ENCODE results near the gene UGT1A10.
"Not testable (repeated sequence)": the region's sequence is repeated elsewhere in the genome, so short reads cannot be mapped to it uniquely, and the experiment has no call there.

The UGT1A10 gene

DNA sequence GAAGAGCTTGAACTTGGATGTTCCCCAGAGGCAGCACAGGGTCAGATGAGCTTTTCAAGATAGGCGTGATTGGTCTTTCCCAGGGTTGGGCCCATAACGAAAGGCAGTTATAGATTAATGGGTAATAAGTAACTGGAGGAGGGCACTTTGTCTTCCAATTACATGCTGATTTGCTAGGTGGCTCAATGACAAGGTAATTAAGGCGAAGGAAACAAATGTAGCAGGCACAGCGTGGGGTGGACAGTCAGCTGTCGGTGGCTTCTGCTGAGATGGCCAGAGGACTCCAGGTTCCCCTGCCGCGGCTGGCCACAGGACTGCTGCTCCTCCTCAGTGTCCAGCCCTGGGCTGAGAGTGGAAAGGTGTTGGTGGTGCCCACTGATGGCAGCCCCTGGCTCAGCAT is 82.3 kb downstream of the UGT1A10 start, which contains the start of gene UGT1A4:
Gene UGT1A4, plus strand, starts transcription at position 185 of the 400 bp plus-strand sequence. Its CDS starts 85 bp downstream, at position 270.
- H3K4me3 ChIP-seq (ENCODE audit: low read depth, low read length): no peak within 1 kb of the TSS
- DNase-seq (ENCODE audit: low read depth): no peak

DNA sequence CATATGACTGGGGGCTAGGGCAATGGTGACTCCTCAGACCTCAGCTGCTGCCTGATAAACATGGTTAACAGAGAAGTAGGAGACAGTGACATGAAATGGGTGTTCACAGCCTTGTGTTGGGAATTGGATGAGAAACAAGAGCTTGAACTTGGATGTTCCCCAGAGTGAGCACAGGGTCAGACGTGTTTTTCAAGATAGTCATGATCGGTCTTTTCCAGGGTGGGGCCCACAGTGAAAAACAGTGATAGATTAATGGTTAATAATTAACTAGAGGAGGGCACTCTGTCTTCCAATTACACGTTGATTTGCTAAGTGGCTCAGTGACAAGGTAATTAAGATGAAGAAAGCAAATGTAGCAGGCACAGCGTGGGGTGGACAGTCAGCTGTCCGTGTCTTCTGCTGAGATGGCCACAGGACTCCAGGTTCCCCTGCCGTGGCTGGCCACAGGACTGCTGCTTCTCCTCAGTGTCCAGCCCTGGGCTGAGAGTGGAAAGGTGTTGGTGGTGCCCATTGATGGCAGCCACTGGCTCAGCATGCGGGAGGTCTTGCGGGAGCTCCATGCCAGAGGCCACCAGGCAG is 92.6 kb downstream of the UGT1A10 start, which contains the start of gene UGT1A3:
Gene UGT1A3, plus strand, starts transcription at position 320 of the 579 bp plus-strand sequence. Its CDS starts 85 bp downstream, at position 405.
- no peak for DNase-seq (ENCODE audit: low read depth)
- H3K4me3 ChIP-seq (ENCODE audit: low read depth, low read length): no peak within 1 kb of the TSS

DNA sequence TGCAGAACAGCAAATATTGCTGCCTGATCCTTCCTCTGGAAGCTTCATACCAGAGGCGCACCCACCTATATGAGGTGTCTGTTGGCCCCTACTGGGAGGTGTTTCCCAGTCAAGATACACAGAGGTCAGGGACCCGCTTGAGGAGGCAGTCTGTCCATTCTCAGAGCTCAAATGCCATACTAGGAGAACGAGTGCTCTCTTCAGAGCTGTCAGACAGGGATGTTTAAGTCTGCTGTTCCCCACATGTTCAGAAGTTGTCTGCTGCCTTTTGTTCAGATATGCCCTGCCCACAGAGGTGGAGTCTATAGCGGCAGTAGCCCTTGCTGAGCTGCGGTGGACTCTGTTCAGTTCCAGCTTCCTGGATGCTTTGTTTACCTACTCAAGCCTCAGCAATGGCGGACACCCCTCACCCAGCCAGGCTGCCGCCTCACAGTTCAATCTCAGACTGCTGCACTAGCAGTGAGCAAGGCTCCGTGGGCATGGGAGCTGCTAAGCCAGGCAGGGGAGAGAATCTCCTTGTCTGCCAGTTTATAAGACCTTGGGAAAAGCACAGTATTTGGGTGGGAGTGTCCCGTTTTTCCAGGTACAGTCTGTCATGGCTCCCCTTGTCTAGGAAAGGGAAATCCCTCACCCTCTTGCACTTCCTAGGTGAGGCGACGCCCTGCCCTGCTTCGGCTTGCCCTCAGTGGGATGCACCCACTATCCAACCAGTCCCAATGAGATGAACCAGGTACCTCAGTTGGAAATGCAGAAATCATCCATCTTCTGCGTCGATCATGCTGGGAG is 100.8 kb downstream of the UGT1A10 start:
- not testable (repeated sequence) for DNase-seq (ENCODE audit: low read depth); H3K4me3 ChIP-seq (ENCODE audit: low read depth, low read length)

DNA sequence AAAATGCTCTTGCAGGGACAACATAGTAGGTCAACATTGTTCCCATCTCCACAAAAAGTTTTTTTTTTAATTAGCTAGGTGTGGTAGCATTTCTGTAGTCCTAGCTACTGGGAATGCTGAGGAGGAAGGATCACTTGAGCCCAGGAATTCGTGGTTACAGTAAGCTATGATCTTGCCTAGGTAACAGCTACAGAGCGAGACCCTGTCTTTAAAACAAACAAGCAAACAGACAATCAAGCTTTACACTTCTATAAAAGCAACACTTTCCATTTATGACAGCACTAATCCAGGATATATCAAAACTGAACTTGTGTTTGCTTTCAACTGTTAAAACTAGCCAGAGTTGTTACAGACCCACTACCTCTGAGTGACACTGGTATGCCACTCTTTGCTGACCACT is 104.6 kb downstream of the UGT1A10 start:
- DNase-seq (ENCODE audit: low read depth): no peak

DNA sequence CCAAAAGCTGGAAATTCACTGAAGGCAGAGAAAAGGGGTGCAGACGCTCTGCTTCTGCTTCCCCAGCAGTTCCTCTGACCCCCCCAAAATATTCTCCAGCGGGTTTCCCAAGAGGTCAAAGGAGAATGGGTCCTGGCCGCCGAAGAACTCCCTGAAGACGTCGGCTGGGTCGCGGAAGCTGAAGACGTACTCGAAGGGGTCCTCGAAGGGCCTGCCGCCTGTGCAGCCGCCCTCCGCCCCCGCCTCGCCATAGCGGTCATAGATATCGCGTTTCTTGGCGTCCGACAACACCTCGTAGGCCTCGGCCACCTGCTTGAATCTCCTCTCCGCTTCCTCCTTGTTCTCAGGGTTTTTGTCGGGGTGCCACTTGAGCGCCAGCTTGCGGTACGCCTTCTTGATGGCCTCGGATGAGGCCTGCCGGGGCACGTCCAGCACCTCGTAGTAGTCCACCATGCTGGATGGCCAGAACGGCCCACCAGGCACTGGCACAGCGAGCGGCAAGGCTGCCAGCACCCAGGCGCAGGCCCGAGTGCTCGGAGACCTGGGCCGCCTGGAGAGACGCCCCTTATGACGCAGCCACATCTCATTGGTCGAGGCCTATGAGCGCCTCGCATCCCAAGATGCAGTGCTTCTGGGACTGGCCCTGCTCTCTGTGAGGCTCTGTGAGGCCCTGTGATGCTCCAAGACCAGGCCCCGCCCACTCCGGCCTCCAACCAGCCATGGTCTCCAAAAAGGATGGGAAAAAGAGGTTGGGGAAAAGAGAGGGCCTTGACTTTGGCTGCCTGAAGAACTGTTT is 107.4 kb downstream of the UGT1A10 start:
- H3K4me3 ChIP-seq (ENCODE audit: low read depth, low read length): no peak overlapping the region
- DNase-seq (ENCODE audit: low read depth): no peak

More for the DNA sequence above, 104.6 kb downstream of the UGT1A10 start:
- no peak overlapping the region for H3K4me3 ChIP-seq (ENCODE audit: low read depth, low read length)

DNA sequence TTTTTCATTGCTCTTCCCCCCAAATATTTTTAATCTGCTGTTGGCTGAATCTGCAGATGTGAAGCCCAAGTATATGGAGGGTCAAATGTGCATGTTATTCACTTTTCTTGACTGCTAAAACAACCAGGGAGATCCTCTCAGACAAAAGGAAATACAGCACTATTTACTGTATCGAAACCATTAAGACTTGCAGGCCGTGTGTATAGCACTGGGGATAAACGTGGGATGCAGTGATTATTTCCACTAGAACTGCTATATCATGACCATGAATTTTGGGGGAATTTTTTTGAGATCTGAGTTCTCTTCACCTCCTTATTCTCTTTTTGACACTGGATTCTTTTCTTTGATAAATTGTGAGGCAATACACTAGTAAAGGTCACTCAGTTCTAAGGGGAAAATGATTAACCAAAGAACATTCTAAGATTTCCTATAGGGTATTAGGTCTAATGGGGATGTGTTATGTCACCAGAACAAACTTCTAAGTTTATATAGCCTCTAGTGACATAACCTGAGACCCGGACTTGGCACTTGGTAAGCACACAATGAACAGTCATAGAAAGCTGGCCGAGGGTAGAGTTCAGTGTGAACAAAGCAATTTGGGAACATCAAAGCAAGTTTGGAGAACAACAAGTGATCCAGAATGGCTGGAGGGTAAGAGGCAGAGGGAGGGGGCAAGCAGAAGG is 109.0 kb downstream of the UGT1A10 start:
- DNase-seq (ENCODE audit: low read depth): no peak
- H3K4me3 ChIP-seq (ENCODE audit: low read depth, low read length): no peak overlapping the region

DNA sequence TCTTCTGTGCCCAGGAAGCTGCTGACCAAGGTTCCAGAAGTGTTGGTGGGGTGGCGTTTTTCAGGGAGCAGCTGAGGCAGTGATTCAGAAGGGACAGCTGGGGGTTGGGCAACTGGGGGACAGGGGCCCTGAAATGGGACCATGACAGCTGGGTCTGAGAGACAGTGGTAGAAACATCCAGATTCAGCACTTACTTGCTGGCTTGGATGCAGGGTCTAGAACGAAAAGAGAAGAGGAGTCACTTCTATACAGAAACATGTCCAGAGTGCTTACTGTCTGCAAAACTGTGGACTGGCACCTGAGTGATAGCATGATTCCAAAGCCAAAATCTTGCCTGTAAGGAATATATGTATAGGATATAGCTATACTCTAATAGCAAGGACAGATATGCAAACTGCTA is 109.6 kb downstream of the UGT1A10 start:
- not testable (repeated sequence) for DNase-seq (ENCODE audit: low read depth); H3K4me3 ChIP-seq (ENCODE audit: low read depth, low read length)

DNA sequence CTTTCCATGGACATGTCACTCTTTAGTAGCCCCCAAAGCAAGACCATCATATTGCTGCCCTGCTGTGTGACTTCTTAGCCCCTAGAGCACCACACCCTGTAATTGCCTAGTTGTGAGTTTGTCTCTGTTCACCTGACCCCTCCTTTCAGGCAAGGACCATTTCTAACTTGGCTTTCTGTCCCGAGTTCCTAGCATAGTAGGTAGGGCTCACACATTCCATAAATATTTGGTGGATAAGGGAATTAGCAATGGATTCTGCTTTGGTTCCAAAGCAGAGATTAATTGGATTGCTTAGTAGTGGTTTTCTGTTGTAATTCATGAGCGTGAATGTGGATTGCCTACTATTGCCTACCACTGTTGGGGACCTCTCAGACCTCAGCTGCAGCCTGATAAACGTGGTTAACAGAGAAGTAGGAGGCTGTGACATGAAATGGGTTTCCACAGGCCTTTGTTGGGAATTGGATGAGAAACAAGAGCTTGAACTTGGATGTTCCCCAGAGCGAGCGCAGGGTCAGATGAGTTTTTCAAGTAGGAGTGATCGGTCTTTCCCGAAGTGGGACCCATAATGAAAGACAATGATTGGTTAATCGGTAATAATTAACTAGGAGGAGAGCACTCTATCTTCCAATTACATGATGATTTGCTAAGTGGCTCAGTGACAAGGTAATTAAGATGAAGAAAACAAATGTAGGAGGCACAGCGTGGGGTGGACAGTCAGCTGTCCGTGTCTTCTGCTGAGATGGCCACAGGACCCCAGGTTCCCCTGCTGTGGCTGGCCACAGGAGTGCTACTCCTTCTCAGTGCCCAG is 110.4 kb downstream of the UGT1A10 start:
- no peak overlapping the region for H3K4me3 ChIP-seq (ENCODE audit: low read depth, low read length)
- DNase-seq (ENCODE audit: low read depth): no peak

DNA sequence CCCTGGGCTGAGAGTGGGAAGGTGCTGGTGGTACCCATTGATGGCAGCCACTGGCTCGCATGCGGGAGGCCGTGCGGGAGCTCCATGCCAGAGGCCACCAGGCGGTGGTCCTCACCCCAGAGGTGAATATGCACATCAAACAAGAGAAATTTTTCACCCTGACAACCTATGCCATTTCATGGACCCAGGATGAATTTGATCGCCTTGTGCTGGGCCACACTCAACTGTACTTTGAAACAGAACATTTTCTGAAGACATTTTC is 111.0 kb downstream of the UGT1A10 start:
- no peak for DNase-seq (ENCODE audit: low read depth)
- no peak overlapping the region for H3K4me3 ChIP-seq (ENCODE audit: low read depth, low read length)

DNA sequence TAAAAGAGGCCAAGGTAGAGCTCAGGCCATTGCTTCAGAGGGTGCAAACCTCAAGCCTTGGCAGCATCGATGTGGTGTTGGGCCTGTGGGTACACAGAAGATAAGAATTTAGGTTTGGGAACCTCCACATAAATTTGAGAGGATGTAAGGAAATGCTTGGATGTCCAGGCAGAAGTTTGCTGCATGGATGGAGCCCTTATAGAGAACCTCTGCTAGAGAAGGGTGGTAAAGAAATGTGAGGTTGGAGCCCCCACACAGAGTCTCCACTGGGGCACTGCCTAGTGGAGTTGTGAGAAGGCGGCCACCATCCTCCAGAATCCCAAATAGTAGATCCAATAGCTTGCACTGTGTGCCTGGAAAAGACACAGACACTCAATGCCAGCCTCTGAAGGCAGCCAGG is 114.4 kb downstream of the UGT1A10 start:
- not testable (repeated sequence) for DNase-seq (ENCODE audit: low read depth)

DNA sequence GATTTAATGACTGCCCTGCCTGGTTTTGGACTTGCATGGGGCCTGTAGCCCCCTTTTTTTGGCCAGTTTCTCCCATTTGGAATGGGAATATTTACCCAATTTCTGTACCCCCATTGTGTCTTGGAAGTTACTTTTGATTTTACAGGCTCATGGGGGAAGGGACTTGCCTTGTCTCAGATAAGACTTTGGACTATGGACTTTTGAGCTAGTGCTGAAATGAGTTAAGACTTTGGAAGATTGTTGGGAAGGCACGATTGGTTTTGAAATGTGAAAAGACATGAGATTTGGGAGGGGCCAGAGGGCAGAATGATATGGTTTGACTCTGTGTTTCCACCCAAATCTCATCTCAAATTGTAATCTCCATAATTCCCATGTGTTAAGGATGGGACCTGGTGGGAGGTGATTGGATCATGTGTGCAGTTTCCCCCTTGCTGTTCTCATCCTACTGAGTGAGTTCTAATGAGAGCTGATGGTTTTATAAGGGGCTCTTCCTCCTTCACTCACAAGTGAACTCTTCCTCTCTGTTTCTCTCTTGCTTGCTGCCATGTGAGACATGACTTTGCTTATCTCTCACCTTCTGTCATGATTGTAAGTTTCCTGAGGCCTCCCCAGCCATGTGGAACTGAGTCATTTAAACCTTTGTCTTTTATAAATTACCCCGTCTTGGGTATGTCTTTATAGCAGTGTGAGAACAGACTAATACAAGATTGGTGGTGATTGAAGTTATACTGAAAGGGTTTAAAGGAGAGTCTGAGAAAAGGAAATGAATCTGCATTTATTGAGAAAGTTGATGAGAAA is 115.2 kb downstream of the UGT1A10 start:
- not testable (repeated sequence) for DNase-seq (ENCODE audit: low read depth); H3K4me3 ChIP-seq (ENCODE audit: low read depth, low read length)

More for the DNA sequence above, 114.4 kb downstream of the UGT1A10 start:
- H3K4me3 ChIP-seq (ENCODE audit: low read depth, low read length): not testable (repeated sequence)

DNA sequence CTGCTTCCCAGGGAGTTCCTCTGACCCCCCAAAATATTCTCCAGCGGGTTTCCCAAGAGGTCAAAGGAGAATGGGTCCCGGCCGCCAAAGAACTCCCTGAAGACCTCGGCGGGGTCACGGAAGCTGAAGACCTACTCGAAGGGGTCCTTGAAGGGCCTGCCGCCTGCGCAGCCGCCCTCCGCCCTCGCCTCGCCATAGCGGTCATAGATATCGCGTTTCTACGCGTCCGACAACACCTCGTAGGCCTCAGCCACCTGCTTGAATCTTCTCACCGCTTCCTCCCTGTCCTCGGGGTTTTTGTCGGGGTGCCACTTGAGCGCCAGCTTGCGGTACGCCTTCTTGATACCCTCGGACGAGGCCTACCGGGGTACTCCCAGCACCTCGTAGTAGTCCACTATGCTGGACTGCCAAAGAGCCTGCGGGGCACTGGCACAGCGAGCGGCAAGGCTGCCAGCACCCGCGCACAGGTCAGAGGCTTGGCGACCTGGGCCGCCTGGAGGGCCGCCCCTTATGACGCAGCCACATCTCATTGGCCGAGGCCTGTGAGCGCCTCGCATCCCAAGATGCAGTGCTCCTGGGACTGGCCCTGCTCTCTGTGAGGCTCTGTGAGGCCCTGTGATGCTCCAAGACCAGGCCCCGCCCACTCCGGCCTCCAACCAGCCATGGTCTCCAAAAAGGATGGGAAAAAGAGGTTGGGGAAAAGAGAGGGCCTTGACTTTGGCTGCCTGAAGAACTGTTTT is 118.8 kb downstream of the UGT1A10 start:
- H3K4me3 ChIP-seq (ENCODE audit: low read depth, low read length): no peak overlapping the region
- no peak for DNase-seq (ENCODE audit: low read depth)

DNA sequence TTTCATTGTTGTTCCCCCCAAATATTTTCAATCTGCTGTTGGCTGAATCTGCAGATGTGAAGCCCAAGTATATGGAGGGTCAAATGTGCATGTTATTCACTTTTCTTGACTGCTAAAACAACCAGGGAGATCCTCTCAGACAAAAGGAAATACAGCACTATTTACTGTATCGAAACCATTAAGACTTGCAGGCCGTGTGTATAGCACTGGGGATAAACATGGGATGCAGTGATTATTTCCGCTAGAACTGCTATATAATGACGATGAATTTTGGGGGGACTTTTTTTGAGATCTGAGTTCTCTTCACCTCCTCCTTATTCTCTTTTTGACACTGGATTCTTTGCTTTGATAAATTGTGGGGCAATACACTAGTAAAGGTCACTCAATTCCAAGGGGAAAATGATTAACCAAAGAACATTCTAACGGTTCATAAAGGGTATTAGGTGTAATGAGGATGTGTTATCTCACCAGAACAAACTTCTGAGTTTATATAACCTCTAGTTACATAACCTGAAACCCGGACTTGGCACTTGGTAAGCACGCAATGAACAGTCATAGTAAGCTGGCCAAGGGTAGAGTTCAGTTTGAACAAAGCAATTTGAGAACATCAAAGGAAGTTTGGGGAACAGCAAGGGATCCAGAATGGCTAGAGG is 120.3 kb downstream of the UGT1A10 start:
- no peak for DNase-seq (ENCODE audit: low read depth)

DNA sequence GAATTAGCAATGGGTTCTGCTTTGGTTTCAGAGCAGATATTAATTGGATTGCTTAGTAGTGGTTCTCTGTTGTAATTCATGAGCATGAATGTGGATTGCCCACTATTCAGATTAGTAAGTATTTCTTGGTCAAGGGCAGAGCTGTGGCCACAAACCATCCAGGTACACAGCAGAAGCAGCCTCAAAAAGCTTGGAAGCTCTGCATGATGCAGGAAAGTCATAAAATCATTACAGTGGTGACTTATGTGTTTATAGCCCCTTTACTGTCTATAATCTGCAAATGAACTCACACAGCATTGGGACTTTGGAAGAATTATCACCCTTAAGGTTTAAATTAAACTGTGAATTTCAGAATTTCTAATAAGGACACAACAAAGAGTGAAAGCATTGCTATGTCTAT is 121.9 kb downstream of the UGT1A10 start:
- H3K4me3 ChIP-seq (ENCODE audit: low read depth, low read length): no peak overlapping the region
- no peak for DNase-seq (ENCODE audit: low read depth)

More for the DNA sequence above, 120.3 kb downstream of the UGT1A10 start:
- no peak overlapping the region for H3K4me3 ChIP-seq (ENCODE audit: low read depth, low read length)

DNA sequence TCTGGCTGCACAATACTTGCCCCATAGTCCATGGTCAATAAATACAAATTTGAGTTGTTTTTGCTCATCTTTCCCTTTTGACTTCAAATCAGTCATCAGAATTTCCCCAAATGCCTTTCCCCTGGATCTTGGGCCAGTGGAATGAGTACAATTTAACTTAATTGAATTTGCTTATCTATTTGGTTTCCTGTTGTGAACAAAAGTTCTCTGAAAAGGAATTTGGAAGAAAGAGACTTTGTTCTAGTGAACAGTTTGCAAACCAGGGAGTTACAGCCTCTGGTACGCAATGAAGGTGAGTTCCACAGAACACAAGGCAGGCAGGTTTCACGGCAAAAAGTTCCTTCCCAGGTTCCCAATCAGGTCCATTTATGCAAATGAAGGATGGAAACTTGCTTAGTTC is 122.6 kb downstream of the UGT1A10 start:
- H3K4me3 ChIP-seq (ENCODE audit: low read depth, low read length): no peak overlapping the region
- DNase-seq (ENCODE audit: low read depth): no peak

DNA sequence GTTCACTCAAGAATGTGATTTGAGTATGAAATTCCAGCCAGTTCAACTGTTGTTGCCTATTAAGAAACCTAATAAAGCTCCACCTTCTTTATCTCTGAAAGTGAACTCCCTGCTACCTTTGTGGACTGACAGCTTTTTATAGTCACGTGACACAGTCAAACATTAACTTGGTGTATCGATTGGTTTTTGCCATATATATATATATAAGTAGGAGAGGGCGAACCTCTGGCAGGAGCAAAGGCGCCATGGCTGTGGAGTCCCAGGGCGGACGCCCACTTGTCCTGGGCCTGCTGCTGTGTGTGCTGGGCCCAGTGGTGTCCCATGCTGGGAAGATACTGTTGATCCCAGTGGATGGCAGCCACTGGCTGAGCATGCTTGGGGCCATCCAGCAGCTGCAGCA is 123.8 kb downstream of the UGT1A10 start, which contains the start of gene UGT1A1:
Gene UGT1A1, plus strand, starts transcription at position 228 of the 400 bp plus-strand sequence. Its CDS starts 18 bp downstream, at position 246.
- no peak within 1 kb of the TSS for H3K4me3 ChIP-seq (ENCODE audit: low read depth, low read length)

More for the DNA sequence above, 123.8 kb downstream of the UGT1A10 start, which contains the start of gene UGT1A1:
- no peak for DNase-seq (ENCODE audit: low read depth)
